Measurements from ENCODE around the gene BTBD19. TPM values are rescaled to one million over a fixed set of nuclear protein-coding genes. Genes with fewer than 3 reads are reported as not detected.

The BTBD19 gene
- total RNA-seq, 2 donors from 2014 or later, result 5.7 to 9.9 TPM

DNA sequence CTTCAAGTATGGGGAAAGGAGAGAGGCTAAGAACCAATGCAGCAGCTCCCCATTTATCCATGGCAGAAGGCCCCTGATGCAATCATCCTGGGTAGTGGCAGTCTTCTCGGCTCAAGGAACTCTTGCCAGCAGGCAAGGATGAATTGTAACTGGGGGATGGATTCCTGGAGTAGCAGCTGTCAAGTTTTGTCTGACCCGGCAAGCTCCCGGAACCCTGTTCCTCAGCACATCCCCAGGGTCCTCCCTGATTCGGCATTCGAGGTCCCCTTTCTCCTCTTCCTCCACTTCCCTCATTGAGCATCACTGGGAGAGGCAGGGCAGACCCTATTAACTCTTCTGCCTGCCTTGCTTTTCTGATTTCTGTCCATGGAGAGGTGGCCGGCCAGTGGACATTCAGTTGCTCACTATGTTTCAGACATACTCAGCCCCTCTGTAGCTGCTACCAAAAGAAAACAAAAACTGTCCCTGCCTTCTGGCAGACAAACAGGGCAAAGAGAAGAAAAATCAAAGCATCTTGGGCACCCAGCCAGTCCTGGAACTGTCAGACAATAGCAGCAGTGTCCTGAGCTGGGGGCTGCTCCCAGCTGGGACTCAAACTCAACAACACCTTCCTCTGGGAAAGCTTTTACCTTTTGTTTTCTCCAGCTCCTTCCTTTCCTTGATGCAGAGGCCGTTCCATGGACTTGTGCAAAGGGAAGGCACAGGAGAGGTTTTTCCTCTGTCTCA, 40.3 kb downstream of the BTBD19 start:
- Histone ChIP-seq H3K9me3 (no peaks in the 10 kb centered on the region), H3K36me3 (replicated peaks in 1 of 2; ENCODE audit: insufficient read depth in 1 of 2, low read depth in 2 of 2) (no peaks in the 10 kb centered on the region), H3K27me3 (no peaks in the 10 kb centered on the region), H3K4me1 (peaks cover under 1% of the 10 kb centered on the region), H3K4me3 (no peak overlapping the region), H3K27ac (no peak overlapping the region)
- intact Hi-C loops (cut with DNase I), result no loop called here
- no peak for DNase-seq
- no peak for TF ChIP-seq POLR2A (IDR thresholded peaks at IDR 0.05)
- TF ChIP-seq, protein P1, sequence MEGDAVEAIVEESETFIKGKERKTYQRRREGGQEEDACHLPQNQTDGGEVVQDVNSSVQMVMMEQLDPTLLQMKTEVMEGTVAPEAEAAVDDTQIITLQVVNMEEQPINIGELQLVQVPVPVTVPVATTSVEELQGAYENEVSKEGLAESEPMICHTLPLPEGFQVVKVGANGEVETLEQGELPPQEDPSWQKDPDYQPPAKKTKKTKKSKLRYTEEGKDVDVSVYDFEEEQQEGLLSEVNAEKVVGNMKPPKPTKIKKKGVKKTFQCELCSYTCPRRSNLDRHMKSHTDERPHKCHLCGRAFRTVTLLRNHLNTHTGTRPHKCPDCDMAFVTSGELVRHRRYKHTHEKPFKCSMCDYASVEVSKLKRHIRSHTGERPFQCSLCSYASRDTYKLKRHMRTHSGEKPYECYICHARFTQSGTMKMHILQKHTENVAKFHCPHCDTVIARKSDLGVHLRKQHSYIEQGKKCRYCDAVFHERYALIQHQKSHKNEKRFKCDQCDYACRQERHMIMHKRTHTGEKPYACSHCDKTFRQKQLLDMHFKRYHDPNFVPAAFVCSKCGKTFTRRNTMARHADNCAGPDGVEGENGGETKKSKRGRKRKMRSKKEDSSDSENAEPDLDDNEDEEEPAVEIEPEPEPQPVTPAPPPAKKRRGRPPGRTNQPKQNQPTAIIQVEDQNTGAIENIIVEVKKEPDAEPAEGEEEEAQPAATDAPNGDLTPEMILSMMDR (IDR thresholded peaks at IDR 0.05), result no peak
- WGBS, 2 donors, result 79 to 90% methylated on average over 7 of the region's 7 CpGs
- ATAC-seq, result no peak

DNA sequence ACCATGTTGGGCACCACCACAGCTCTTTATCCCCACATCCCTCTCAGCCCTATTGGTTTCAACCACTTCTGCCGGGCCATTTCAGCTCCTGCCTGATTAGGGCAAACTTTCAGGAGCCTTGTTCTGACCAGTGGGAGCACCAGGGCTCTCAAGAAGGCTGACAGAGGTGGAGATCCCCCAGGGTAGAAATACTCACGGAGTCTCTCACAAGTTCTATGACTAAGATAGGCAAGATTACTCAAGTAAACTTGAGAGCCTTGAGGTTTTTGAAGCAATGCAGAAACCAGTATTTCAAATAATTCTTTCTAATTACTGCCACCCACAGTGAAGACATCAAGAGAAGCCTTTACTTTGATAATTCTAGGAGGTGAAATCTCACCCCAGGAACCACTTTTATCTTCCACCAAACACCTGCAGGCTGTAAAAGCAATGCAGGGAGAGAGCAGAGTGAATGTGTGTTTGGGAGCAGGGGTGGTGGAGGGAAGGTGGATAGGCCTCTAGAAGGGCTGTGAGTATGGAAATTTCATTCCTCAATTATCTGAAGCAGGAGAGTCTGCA, 41.3 kb downstream of the BTBD19 start:
- TF ChIP-seq, protein P1 (IDR thresholded peaks at IDR 0.05), result no peak
- TF ChIP-seq POLR2A (IDR thresholded peaks at IDR 0.05), result no peak
- ATAC-seq, result no peak
- no peaks in the 10 kb centered on the region for H3K36me3 ChIP-seq (replicated peaks in 1 of 2; ENCODE audit: insufficient read depth in 1 of 2, low read depth in 2 of 2)
- H3K27me3 ChIP-seq, result no peaks in the 10 kb centered on the region
- no peak overlapping the region for H3K27ac ChIP-seq
- no peak for DNase-seq
- 85 to 100% methylated on average over 2 of the region's 2 CpGs for WGBS, 2 donors
- no peaks in the 10 kb centered on the region for H3K9me3 ChIP-seq
- H3K4me1 ChIP-seq, result no peaks in the 10 kb centered on the region
- intact Hi-C loops (cut with DNase I), result no loop called here
- H3K4me3 ChIP-seq, result no peak overlapping the region

DNA sequence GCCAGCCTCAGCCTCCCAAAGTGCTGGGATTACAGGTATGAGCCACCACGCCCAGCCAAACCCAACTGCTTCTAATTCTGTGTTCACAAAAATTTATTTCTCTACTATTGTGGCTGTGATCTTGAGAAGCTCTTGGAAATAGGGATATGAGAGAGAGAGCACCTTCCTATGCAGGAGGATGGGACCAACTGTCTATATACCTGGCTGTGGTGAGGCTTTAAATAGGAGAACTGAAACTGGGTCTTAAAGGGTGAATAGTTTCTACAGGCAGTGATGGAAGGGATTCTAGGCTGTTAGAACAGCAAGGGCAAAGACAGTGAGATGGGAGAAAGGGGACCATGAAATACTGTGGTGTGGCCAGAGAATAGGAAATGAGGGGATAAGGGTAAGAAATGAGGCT, 43.0 kb downstream of the BTBD19 start:
- ATAC-seq, result no peak
- H3K4me3 ChIP-seq, result no peak overlapping the region
- 89 to 94% methylated on average over 1 of the region's 1 CpG for whole genome bisulfite sequencing, 2 donors
- intact Hi-C loops (cut with DNase I), result no loop called here
- H3K4me1 ChIP-seq, result no peaks in the 10 kb centered on the region
- DNase-seq, result no peak
- H3K27me3 ChIP-seq, result no peaks in the 10 kb centered on the region
- H3K9me3 ChIP-seq, result no peaks in the 10 kb centered on the region
- no peaks in the 10 kb centered on the region for H3K36me3 ChIP-seq (replicated peaks in 1 of 2; ENCODE audit: insufficient read depth in 1 of 2, low read depth in 2 of 2)
- no peak overlapping the region for H3K27ac ChIP-seq
- TF ChIP-seq, protein P1 (IDR thresholded peaks at IDR 0.05), result no peak
- TF ChIP-seq POLR2A (IDR thresholded peaks at IDR 0.05), result no peak

DNA sequence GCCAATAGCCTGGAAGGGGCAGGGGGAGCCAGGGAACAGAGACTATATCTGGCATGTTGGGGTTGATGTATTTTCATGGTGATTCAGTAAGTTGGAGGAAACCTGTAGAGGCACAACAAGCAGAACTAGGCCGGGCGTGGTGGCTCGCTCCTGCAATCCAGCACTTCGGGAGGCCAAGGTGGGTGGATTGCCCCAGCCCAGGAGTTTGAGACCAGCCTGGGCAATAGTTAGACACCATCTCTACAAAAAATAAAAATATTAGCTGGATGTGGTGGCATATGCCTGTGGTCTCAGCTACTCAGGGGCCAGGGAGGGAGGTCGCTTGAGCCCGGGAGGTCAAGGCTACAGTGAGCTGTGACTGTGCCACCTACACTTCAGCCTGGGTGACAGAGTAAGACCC, 44.9 kb downstream of the BTBD19 start:
- Histone ChIP-seq H3K27ac (no peak overlapping the region), H3K4me3 (no peak overlapping the region), H3K27me3 (no peaks in the 10 kb centered on the region), H3K36me3 (replicated peaks in 1 of 2; ENCODE audit: insufficient read depth in 1 of 2, low read depth in 2 of 2) (no peaks in the 10 kb centered on the region), H3K9me3 (no peaks in the 10 kb centered on the region), H3K4me1 (no peaks in the 10 kb centered on the region)
- no peak for DNase-seq
- no peak for ATAC-seq
- no peak for TF ChIP-seq POLR2A (IDR thresholded peaks at IDR 0.05)
- TF ChIP-seq, protein P1 (IDR thresholded peaks at IDR 0.05), result no peak
- intact Hi-C loops (cut with DNase I), result no loop called here
- 93 to 96% methylated on average over 6 of the region's 6 CpGs for WGBS, 2 donors

DNA sequence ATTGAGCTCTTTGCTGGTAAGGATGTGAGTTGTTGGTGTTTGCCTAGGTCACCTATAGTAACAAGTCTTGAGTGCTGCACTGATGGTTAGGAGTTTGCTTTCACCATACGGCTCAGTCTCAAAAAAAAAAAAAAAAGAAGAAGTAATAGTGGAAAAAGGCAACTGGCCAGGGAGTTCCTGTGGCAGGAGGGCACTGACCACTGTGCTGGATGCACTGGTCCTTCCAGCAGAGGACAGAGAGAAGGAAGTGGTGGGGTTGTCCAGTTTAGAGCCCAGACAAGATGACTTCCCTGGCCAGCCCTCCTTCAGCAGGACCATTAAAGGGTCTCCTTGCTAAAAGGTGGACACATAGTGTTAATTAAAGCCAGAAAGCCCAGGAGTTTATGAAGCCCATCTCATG, 46.6 kb downstream of the BTBD19 start:
- no peaks in the 10 kb centered on the region for H3K36me3 ChIP-seq (replicated peaks in 1 of 2; ENCODE audit: insufficient read depth in 1 of 2, low read depth in 2 of 2)
- no peak overlapping the region for H3K27ac ChIP-seq
- ATAC-seq, result no peak
- H3K27me3 ChIP-seq, result no peaks in the 10 kb centered on the region
- H3K4me1 ChIP-seq, result no peaks in the 10 kb centered on the region
- intact Hi-C loops (cut with DNase I), result no loop called here
- 92 to 93% methylated on average over 1 of the region's 1 CpG for whole genome bisulfite sequencing, 2 donors
- no peaks in the 10 kb centered on the region for H3K9me3 ChIP-seq
- H3K4me3 ChIP-seq, result no peak overlapping the region
- no peak for DNase-seq
- no peak for TF ChIP-seq POLR2A (IDR thresholded peaks at IDR 0.05)
- TF ChIP-seq, protein P1 (IDR thresholded peaks at IDR 0.05), result no peak

Measured in body of pancreas (tissue), 4 donors.